HTERT RPE-1 (cell line): ENCODE measurements around the gene TM9SF2.
"Not testable (repeated sequence)": the region's sequence is repeated elsewhere in the genome, so short reads cannot be mapped to it uniquely, and the experiment has no call there.

Experiments
- in situ Hi-C: fragments of 300-500 bp; cut with MboI; formaldehyde crosslinking; loops from 4 replicates; pipeline ENCODE4 v1.14.3; 2020; ENCODE audit warnings: low sequenced_read_pairs

The TM9SF2 gene

DNA sequence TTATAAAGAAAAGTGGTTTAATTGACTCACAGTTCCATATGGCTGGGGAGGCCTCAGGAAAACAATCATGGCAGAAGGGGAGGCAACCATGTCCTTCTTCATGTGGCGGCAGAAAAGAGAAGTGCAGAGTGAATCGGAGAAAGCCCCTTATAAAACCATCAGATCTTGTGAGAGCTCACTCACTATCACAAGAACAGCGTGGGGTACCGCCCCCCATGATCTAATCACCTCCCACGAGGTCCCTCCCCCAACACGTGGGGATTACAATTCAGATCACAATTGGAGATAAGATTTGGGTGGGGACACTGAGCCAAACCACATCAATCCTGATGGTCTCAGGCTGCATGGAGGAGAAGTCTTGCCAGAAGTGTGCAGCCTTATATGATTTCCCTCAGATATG is 26.0 kb downstream of the TM9SF2 start:
- in situ Hi-C loops = no loop called here

GRCh38 chr13:99528547-99528946 is 27.3 kb downstream of the TM9SF2 start:
- in situ Hi-C loops = no loop called here

- in situ Hi-C loops = no loop called here
Measured at GRCh38 chr13:99536023-99536422, 34.8 kb downstream of the TM9SF2 start.

DNA sequence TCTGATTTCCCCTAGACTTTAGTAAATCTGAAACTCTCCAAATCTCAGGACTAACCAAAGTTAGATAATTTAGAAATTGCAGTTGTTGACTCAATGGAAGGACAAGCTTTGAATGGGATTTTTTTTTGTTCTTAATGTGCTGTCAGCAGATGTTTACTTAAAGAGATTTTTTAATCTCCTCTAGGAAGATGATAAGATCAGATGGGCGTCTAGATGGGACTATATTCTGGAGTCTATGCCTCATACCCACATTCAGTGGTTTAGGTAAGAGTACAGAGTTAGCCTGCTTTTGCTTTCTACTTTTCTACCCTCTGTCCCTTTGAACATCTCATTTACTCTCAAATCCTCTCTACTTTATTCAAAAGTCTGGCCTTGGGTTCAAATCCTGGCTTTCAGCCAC is 39.3 kb downstream of the TM9SF2 start:
- in situ Hi-C loops = no loop called here

DNA sequence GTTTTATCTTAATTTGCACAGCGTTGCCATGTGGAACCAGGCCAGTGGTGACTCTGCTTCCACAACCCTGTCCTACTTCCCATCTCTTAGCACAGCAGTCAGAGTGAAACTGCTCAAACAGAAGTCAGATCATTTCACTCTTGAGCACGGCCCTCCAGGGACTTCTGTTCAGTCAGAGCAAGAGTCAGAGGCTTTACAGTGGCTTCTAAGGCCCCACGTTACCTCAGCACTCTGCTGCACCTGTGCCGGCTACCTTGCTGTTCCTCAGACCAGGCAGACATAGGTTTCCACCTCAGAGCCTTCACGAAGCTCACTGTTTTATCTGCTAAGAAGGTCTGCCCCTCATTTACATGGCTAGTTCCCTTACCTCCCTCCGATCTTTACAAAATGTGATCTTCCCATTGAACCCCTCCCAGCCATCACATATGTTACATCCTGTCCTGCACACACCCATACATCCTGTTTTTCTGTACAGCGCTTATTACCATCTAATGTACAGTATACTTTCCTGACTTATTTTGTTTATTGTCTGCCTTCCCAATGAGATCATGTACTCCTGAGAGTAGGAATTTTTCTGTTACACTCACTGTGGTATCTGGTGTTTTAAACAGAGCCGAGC is 41.6 kb downstream of the TM9SF2 start:
- in situ Hi-C loops = no loop called here

- in situ Hi-C loops = no loop called here
Measured at GRCh38 chr13:99545361-99545760, 44.1 kb downstream of the TM9SF2 start.

GRCh38 chr13:99545979-99546378 is 44.7 kb downstream of the TM9SF2 start:
- in situ Hi-C loops = no loop called here

- in situ Hi-C loops = no loop called here
Measured at GRCh38 chr13:99546878-99547277, 45.6 kb downstream of the TM9SF2 start.

DNA sequence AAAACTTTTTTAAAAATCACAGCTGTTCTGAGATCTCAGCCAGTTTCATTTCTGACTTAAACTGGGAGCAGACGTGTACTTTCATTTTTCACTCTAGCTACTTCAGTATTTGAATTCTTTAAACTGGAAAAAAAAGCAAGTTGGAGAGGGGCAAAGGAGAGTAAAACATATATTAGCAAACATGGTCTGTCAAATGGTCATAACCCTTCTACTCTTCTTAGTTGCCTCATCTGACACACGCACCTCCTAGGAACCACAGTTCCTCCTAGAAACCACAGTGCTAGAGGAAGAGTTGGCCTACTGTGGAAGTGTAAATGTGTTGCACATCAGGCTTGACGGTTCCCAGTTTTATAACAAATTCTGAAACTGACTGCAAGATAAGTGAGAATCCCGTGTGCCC is 47.2 kb downstream of the TM9SF2 start:
- in situ Hi-C loops = no loop called here

GRCh38 chr13:99553033-99553432 is 51.8 kb downstream of the TM9SF2 start:
- in situ Hi-C loops = no loop called here

DNA sequence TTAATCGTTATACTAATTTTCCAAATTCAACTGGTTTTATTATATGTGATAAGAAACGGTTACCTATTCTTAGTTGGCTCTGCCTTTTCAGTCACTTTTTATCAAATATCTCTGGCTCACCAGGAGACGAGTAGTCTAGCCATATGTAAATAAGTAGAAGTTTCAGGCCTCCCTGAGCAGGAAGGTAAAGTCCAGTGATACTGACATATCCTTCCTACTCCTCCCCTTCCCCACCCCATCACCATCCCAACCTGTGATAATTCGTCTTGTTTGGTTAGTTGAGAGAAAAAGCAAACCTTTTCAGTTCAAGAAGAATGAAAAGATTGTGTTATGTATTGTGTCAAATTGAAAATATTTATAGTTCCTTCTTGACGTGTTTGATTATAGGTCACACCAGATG is 53.9 kb downstream of the TM9SF2 start:
- in situ Hi-C loops = no loop called here

- in situ Hi-C loops = no loop called here
Measured at GRCh38 chr13:99556867-99557443, 55.7 kb downstream of the TM9SF2 start.

- in situ Hi-C loops = no loop called here
Measured at GRCh38 chr13:99558570-99559180, 57.4 kb downstream of the TM9SF2 start.

- in situ Hi-C loops = no loop called here
Measured at GRCh38 chr13:99559560-99559959, 58.3 kb downstream of the TM9SF2 start.

DNA sequence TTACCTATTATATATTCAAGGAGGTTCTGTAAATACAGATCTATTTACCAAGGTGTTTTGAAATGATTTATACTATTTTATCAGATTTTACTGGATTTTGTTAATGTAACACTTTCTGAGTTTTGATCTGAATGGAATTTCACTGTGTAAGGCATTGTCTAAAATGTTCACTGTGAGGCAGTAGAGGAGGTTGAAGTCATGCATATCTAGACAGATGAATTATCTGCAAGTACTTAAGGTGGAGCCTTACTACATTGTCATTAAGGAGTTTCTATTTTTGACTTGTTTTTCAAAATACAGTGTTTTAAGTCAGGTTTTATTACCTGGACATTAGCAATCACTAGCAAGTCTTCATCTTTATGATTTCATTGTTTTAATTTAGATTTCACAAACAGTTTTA is 62.1 kb downstream of the TM9SF2 start:
- in situ Hi-C loops = no loop called here

GRCh38 chr13:99564386-99564785 is 63.1 kb downstream of the TM9SF2 start:
- in situ Hi-C loops = no loop called here

DNA sequence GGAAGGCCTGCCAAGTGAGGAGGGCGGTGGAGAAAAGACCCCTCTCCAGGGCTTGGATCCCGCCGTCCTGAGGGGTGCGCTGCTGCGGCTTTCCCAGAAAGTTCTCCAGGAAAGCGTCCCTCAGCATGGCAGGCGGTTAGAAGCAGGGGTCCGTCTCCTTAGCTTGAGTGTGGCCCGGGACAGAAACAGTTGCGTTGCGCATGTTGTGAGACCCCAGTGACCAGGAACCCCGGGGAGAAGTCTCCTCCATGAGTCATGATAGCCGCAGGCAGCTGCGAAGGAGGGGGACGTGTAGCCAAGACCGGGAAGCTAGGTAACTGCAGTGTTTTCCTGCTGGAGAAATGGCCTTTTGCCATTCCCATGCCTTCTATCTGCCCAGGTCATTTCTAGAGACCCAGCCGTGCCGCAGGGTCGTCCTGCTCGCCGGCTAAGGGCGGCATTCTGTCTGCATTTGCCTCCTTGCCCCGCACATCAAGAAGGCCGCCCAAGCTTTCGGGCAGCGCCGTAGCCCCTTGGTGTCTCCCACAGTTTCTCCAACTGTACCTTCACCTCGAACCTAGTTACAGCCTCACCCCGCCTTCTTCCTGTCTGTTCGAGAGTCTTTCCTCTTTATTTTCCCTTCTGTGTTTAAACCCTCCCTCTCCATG is 64.3 kb downstream of the TM9SF2 start:
- in situ Hi-C loops = no loop called here

DNA sequence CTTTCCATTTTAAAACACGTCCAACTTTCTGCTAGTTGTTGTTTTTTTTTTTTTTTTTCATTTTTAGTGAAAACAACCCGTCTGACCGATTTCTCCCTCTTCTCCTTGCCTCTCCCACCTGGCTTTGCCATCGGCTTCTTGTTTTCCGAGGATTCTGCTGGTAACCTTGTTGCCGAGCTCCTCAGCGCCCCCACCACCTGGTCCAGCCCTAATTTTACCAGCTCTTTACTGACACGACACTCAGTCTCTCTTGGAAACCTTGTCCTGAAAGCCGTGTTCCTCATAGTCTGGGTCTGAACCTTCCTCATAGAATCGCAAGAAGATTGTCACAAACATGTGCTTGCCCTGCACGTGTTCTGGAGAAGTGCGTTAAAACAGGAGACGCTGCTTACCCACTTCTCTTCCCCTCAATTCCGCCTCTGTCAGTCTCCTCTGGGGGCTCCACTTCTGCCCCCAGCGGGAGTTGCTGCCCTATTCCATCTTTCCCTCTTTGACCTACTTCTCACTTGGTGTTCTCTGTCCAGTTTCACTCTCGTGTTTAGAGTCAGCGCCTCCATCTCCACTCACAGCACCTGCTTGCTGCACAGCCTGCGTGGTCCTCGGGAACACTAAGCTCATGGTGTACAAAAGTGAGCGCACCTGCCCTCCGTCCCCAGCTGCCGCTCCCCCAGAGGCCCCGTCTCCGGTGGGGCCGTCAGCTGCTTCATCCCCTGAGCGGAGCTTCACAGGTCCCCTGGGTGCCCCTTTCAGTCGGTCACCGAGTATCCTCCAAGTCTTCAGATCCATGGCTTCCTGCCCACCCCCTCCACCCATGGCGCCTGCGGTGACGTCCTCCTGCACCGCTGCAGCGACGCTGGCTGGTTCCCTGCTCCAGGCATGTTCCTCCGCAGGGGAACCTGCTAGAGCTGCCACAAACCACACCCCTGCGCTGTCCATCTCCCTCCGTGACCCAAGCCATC is 65.1 kb downstream of the TM9SF2 start:
- in situ Hi-C loops = no loop called here

DNA sequence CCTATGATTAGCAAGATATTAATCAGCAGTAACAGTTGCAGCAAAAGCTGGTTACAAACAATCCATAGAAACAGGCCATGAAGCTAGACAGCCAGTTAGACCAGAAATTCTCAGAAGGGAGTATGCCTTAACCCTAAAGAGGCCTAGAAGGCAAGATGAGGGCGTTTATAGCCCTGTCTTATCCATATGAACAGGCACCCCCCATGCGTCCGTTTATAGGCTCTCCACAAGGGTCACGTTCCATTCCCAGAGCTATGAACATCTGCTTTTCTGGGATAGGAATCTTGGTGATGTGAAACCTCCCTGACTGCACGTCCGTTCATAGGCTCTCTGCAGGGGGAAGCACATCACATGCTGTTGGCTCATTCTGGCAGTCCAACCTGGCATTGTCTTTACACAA is 67.6 kb downstream of the TM9SF2 start:
- in situ Hi-C loops = not testable (repeated sequence)

- in situ Hi-C loops = no loop called here
Measured at GRCh38 chr13:99572131-99572530, 70.9 kb downstream of the TM9SF2 start.

- in situ Hi-C loops = no loop called here
Measured at GRCh38 chr13:99572921-99573320, 71.6 kb downstream of the TM9SF2 start.
